ES-I3 (cell line): Measurements from ENCODE around the gene SLC44A4.
A peak's percentile ranks its signal among the peaks of the same experiment; 100 is the strongest.
"Not testable (repeated sequence)": the region's sequence is repeated elsewhere in the genome, so short reads cannot be mapped to it uniquely, and the experiment has no call there.

ENCODE experiments used
- H3K36me3 ChIP-seq: 2 replicates; pipeline ENCODE4 v1.6.1; 2013; ENCODE audit warnings: mild to moderate bottlenecking, low read length, control low read depth, moderate library complexity; ENCODE audit not compliant: insufficient read depth
- H3K4me1 ChIP-seq: 2 replicates; pipeline ENCODE4 v1.6.1; 2013; ENCODE audit warnings: mild to moderate bottlenecking, control low read depth, low read length; ENCODE audit not compliant: insufficient read depth
- H3K9ac ChIP-seq: 2 replicates; pipeline ENCODE4 v1.6.1; 2013; ENCODE audit warnings: low read depth, mild to moderate bottlenecking, low read length, moderate library complexity
- H3K9me3 ChIP-seq: 2 replicates; pipeline ENCODE4 v1.6.1; 2013; ENCODE audit warnings: mild to moderate bottlenecking, low read length, moderate library complexity; ENCODE audit not compliant: control insufficient read depth, insufficient read depth

SLC44A4 gene

DNA sequence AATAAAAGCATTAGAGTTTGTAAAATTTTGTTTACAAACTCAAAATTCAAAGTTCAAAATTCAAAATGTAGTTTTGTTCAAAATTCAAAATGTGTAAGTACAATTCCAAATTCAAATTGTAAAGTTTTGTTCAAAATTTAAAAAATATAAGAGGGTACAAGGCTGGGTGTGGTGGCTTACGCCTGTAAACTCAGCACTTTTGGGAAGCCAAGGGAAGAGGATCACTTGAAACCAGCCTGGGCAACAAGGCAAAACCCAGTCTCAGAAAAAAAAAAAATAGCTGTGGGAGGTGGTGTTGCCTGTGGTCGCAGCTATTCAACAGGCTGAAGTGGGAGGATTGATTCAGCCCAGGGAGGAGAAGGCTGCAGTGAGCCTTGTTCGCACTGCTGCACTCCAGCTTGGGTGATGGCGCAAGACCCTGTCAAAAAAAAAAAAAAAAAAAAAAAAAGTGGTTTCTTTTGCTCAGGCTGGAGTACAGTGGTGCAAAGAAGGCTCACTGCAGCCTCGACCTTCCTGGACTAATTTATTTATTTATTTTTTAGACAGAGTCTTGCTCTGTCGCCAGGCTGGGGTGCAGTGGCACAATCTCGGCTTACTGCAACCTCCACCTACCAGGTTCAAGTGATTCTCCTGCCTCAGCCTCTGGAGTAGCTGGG is 28.5 kb upstream of the SLC44A4 start:
- Histone ChIP-seq H3K4me1 (peaks cover 9% of the 10 kb centered on the region; the same call in 1 of the 2 replicates), H3K9me3 (no peaks in the 10 kb centered on the region), H3K36me3 (no peaks in the 10 kb centered on the region), H3K9ac (no peak overlapping the region)

DNA sequence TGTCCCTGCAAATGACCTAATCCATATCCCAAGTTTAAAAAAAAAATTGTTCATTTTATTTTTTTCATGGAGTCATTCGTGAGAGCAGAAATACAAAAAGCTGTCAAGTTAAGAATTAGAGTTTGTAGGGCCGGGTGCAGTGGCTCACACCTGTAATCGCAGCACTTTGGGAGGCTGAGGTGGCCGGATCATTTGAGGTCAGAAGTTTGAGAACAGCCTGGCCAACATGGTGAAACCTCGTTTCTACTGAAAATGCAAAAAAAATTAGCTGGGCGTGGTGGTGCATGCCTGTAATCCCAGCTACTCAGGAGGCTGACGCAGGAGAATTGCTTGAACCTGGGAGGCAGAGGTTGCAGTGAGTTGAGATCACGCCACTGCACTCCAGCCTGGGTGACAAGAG is 27.9 kb upstream of the SLC44A4 start:
- H3K9ac ChIP-seq, H3K4me1 ChIP-seq, H3K36me3 ChIP-seq, H3K9me3 ChIP-seq: not testable (repeated sequence)

DNA sequence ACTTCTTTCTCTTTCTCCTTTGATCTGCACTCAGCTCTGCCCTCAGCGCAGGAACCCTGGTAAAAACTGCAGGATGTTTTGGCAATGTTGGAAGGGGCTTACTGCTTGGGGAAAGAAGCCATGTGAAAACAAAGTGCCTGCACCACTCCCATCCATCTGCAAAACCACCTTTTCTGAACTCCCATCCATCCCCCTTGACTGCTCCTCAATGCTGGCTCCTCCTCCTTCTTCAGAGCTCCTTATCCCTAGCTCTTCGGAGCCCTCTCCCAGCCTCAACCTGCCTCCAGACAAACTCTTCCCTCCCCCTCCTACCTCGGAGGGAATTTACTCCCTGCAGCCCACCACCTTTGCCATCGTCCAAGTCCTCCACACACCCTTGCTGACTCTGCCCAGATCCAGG is 27.3 kb upstream of the SLC44A4 start:
- H3K9ac ChIP-seq, result 0 out of 2 replicates have a peak overlapping the region, but pooled peaks have one; percentile 2
- H3K9me3 ChIP-seq, result no peaks in the 10 kb centered on the region
- H3K4me1 ChIP-seq, result peaks cover 9% of the 10 kb centered on the region; the same call in 1 of the 2 replicates
- no peaks in the 10 kb centered on the region for H3K36me3 ChIP-seq

DNA sequence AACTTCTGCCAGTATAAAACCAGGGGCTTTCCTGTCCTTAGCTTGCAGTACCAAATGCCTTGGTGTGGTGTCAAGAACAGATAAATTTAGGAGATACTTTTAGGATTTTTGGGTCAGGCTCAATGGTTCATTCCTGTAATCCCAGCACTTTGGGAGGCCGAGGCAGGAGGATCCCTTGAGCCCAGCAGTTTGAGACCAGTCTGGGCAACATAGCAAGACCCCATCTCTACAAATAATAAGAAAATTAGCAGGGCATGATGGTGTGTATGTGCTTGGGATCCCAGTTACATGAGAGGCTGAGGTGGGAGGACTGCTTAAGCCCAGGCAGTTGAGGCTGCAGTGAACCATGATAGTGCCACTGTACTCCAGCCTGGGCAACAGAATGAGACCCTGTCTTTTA is 26.2 kb upstream of the SLC44A4 start:
- no peak overlapping the region for H3K9ac ChIP-seq
- no peaks in the 10 kb centered on the region for H3K36me3 ChIP-seq
- H3K4me1 ChIP-seq, result peaks cover 9% of the 10 kb centered on the region; the same call in 1 of the 2 replicates
- H3K9me3 ChIP-seq, result no peaks in the 10 kb centered on the region

DNA sequence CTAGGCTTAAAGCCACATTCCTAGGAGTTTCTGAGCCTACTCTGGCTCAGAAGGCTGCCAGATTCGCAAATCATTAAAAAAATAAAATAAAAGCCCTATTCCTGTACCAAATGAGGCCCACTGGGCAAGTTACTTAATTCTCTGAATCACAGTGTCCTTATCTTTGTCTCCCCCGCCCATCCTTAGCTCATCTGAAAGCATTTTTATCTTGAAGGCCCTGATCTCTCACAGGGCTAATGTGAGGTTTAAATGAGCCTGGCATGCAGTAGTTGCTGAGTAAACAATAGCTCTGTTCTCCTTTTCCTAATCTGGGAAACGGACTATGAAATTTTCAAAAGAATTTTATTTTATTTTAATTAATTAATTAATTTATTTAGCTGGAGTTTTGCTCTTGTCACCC is 25.2 kb upstream of the SLC44A4 start:
- no peak overlapping the region for H3K9ac ChIP-seq
- H3K9me3 ChIP-seq, result no peaks in the 10 kb centered on the region
- H3K36me3 ChIP-seq, result no peaks in the 10 kb centered on the region
- peaks cover 9% of the 10 kb centered on the region; the same call in 1 of the 2 replicates for H3K4me1 ChIP-seq

DNA sequence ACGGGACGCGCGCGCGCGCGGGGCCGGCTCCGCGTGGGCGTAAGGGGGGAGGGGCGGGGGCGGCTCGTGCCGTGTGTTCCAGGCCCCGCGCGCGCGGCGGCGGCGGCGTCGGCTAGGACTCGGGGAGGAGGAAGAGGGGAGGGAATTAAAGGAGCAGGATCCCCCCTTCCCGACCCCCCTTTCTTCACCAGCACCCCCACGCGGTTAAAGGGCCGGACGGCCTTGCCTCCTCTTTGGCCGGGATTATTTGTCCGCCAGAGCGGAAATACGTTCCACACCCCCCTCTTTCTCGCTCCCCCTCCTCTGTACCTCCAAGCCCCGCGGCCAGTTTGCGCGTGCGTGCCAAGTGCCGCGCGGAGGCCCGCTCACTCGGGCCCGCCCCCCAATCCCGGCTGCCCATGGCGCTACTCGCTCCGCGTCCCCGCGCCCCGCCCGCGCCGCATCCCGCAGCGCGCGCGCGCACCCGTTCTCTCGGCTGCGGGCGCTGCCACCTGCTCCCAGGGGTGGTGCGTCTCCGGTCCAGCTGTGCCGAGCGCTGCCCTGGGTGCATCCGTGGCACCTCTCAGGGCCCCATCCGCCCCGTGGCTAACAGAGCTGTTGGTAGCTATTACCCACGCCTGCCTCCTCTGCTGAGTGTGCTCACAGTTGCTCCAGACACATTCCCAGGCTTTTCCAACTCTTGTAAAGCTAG is 23.3 kb upstream of the SLC44A4 start, which contains the start of gene ZBTB12:
ZBTB12 (minus strand) TSS at position 134 of the 691 bp plus-strand sequence. CDS start 781 bp downstream, outside the sequence.
- H3K9ac ChIP-seq, result peak within 1 kb of the TSS; percentile 66; the same call in 1 of the 2 replicates
- H3K9me3 ChIP-seq, result no peaks in the 10 kb centered on the region
- H3K36me3 ChIP-seq, result no peaks in the 10 kb centered on the region
- H3K4me1 ChIP-seq, result peaks cover 9% of the 10 kb centered on the region; the same call in 1 of the 2 replicates

DNA sequence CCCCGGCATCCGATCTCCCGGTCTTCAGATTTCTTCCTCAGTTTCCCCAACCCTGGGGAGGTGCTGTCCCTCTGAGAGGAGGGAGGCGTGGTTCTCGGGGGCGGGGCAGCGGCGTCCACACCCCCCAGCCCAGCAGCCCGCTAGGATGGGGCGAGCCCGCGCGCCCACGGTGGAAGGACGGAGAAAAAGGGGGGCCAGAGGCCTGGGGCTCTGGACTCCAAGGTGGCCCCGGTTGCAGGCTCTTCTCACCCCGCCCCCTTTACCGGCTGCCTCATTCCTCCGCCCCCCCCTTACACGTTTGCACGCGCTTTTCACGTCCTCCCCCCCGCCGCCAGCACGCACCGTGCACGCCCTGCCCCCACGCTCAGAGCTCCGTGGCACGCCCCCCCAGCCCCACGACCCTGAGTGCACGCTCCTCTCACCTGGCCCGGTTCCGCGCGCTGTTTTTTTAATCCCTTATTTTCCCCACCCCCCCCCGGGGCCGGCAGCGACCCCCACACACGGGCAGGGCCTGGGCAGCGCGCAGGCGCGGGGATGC is 22.7 kb upstream of the SLC44A4 start:
- Histone ChIP-seq H3K9me3 (no peaks in the 10 kb centered on the region), H3K4me1 (peaks cover 9% of the 10 kb centered on the region; the same call in 1 of the 2 replicates), H3K9ac (peak overlapping the region; percentile 66; the same call in 1 of the 2 replicates), H3K36me3 (no peaks in the 10 kb centered on the region)

DNA sequence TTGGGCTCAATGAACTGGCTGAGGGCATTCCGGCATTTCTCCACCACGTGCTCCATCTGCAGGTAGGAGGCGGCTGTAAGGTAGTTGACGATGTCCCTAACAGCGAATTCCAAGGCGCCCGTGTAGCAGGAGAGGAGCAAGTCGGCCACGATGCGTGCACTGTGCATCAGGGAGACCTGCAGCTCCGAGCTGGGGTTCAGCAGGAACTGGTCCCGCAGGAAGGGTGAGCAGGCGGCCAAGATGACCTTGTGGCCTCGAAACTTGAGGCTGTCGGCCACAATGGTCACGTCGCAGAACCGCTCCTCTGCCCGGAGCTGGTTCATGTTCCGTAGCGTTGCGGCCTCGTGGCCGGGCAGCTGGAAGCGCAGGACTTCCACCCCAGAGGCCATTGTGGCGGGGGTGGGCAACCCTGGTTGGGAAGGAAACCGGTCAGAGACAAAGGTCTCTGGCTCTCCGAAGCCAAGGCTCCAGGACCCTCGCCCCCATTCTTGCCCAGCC is 22.2 kb upstream of the SLC44A4 start:
- Histone ChIP-seq H3K36me3 (peaks cover under 1% of the 10 kb centered on the region; the same call in 1 of the 2 replicates), H3K9me3 (no peaks in the 10 kb centered on the region), H3K9ac (peak overlapping the region; percentile 55; the same call in 1 of the 2 replicates), H3K4me1 (peaks cover 4% of the 10 kb centered on the region; the same call in 1 of the 2 replicates)

DNA sequence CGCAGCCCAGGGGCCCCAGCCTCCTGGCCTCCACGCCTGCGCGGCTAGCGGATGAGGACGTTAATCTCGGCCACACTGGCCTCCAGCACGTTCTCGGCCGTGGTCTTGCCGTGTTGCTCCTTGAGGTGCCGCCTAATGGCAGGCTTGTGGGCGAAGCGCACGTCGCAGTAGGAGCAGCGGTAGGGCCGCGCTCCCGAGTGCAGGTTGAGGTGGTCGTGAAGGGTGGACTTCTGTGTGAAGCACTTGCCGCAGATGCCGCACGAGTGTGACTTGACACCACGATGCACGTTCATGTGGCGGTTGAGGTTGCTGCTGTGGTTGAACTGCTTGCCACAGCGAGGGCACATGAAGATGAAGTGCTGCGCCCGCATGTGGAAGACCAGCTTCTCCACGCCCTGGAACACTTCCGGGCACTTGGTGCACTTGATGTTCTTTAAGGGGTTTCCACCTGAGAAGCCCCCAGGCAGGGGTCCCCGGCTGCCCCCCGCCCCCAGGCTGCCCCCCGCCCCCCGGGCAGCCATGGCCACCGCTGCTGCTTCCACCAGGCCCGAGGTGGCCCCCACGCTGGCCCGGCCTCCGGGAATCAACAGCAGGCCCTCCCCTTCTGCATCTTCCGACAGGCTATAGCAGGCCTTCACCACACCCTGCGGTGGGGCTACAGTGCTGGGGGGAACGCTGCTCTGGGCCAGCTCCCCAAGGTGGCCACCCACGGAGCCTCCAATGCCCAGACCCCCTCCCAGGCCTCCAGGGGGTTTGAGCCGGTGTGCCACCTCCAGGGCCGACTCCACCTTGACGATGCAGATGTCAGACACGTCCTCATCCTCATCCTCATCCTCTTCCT is 21.3 kb upstream of the SLC44A4 start:
- H3K9me3 ChIP-seq, result no peaks in the 10 kb centered on the region
- H3K9ac ChIP-seq, result no peak overlapping the region
- no peaks in the 10 kb centered on the region for H3K4me1 ChIP-seq
- peaks cover 6% of the 10 kb centered on the region; the same call in 1 of the 2 replicates for H3K36me3 ChIP-seq

DNA sequence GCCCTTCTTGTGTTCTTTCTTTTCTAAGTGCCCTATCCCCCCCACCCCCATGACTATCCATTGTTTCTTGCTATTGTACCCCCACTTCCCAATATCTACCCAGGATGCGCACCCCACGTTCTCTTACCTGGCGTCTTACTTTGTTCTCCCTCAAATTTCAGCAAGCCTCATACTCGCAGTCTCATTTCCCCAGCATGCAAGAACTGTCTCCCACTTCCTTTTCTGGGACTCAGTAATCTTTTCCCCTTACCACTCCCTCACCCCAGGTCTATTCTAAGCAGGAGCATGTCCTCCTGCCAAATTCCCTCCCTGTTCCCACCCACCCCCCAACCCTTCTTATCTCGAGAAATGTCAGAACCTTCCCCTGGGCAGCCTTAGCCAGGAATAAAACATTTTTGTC is 20.4 kb upstream of the SLC44A4 start:
- H3K9ac ChIP-seq, result no peak overlapping the region
- no peaks in the 10 kb centered on the region for H3K9me3 ChIP-seq
- H3K4me1 ChIP-seq, result no peaks in the 10 kb centered on the region
- H3K36me3 ChIP-seq, result peaks cover 6% of the 10 kb centered on the region; the same call in 1 of the 2 replicates

DNA sequence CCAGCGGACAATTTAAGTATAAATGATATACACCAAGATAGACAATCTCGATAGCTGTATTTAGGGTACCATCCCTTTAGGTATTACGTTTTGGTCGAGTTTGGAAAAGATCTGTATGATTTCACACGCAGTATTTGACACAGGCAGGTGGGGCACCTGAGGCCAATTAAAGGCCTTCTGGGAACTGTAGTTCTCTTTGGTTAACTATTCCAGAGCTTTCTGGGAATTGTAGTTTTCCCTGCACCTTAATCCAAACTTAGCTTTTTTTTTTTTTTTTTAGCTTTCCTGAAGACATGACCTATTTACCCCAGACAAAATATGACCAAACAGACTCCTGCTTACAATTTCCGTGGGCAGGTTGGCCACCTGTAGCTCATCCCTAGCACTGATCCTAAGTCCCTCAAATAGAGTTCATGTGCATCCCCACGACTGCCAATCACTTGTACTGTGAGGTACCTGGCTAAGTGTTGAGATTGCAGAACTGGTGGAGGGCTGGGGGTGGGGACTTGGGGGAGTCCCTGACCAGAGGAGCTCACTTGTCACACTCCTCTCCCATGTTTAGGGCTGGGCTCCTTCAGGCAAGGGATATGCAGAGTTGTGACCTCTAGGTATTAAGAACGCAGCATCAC is 19.7 kb upstream of the SLC44A4 start:
- H3K9ac ChIP-seq, result peak overlapping the region; percentile 99

DNA sequence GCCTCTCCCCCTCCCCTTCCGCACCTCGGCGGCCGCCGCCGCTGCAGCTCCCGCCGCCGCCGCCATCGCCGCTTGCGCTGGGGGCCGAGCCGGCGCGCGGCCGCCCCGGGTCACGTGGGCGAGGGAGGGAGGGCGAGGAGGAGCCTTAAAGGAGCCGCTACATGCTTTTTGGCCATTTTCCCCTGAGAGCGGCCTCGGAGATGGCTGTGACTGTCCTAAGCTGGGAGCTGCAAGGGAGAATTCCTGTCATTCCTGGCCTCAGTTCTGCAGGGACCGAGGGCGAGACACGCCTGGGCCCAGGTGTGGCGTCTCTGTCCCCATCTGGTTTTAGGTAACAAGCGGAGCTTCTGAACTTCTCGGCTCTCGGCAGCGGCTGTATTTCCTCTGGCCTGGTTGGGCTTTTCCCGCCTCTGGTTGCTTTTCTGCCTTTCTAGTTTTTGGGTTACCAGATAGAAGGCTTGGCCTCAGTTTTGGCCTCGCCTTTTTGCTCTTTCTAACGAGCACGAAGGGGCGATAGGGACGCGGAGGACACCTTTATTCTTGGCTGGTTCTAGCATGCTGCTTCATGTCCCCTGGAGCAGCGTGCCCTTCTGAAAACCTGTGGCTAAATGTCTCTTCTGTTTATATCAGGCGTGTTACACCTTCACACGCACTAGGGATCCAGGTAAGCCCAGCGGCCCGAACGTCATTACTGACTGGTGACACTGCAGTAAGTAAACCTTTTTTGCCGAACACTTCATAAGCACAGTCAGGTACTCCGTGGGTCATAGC is 19.0 kb upstream of the SLC44A4 start, which contains the start of gene EHMT2:
EHMT2 (minus strand) TSS at position 87 of the 771 bp plus-strand sequence; CDS start at position 66, 21 bp downstream.
- peaks cover 11% of the 10 kb centered on the region for H3K36me3 ChIP-seq

More for the DNA sequence above, 19.7 kb upstream of the SLC44A4 start:
- peaks cover 7% of the 10 kb centered on the region for H3K36me3 ChIP-seq
- H3K4me1 ChIP-seq, result no peaks in the 10 kb centered on the region
- no peaks in the 10 kb centered on the region for H3K9me3 ChIP-seq

More for the DNA sequence above, 19.0 kb upstream of the SLC44A4 start, which contains the start of gene EHMT2:
- Histone ChIP-seq H3K9ac (peak within 1 kb of the TSS; percentile 99), H3K4me1 (no peaks in the 10 kb centered on the region), H3K9me3 (no peaks in the 10 kb centered on the region)
